HG02852 (cell line): ENCODE results near the gene PPARA.
A peak's percentile ranks its signal among the peaks of the same experiment; 100 is the strongest.

Source experiments
- ATAC-seq: cut with Tn5 transposase; IDR thresholded peaks from one replicate; pipeline ENCODE4 v1.9.1; 2021; ENCODE audit warnings: mild to moderate bottlenecking, moderate library complexity; ENCODE audit not compliant: unreplicated experiment

Gene PPARA

GRCh38 chr22:46269564-46269963 is 119.2 kb downstream of the PPARA start:
- no peak for ATAC-seq

GRCh38 chr22:46272196-46272595 is 121.9 kb downstream of the PPARA start:
- ATAC-seq, result no peak

- ATAC-seq, result no peak
Measured at GRCh38 chr22:46272762-46273431, 122.6 kb downstream of the PPARA start.

- no peak for ATAC-seq
Measured at GRCh38 chr22:46273432-46274148, 123.3 kb downstream of the PPARA start.

GRCh38 chr22:46274381-46274780 is 124.1 kb downstream of the PPARA start:
- no peak for ATAC-seq

- ATAC-seq, result no peak
Measured at GRCh38 chr22:46275455-46276122, 125.3 kb downstream of the PPARA start.

- ATAC-seq, result no peak
Measured at GRCh38 chr22:46276563-46276962, 126.2 kb downstream of the PPARA start.

- no peak for ATAC-seq
Measured at GRCh38 chr22:46278656-46279645, 128.6 kb downstream of the PPARA start.

- ATAC-seq, result no peak
Measured at GRCh38 chr22:46280063-46280817, 129.9 kb downstream of the PPARA start.

GRCh38 chr22:46280999-46281623 is 130.8 kb downstream of the PPARA start:
- no peak for ATAC-seq

GRCh38 chr22:46281866-46282678 is 131.7 kb downstream of the PPARA start:
- no peak for ATAC-seq

GRCh38 chr22:46286006-46286405 is 135.7 kb downstream of the PPARA start:
- ATAC-seq, result no peak

GRCh38 chr22:46286941-46287872 is 136.9 kb downstream of the PPARA start:
- ATAC-seq, result no peak

- peak; percentile 66 for ATAC-seq
Measured at GRCh38 chr22:46287873-46288751, 137.8 kb downstream of the PPARA start.

- ATAC-seq, result no peak
Measured at GRCh38 chr22:46288846-46289243, 138.5 kb downstream of the PPARA start.

- ATAC-seq, result no peak
Measured at GRCh38 chr22:46289244-46289891, 139.0 kb downstream of the PPARA start.
